DND-41 (cell line): ENCODE data around the gene OR1Q1.

Source experiments
- EZH2 ChIP-seq: IDR thresholded peaks from 3 replicates; pipeline ENCODE4 v1.6.1; 2012; ENCODE audit warnings: borderline replicate concordance, low read depth, mild to moderate bottlenecking, moderate library complexity, low read length, inconsistent platforms; ENCODE audit not compliant: severe bottlenecking
- TF ChIP-seq, protein P1 (sequence below): IDR thresholded peaks from 2 replicates; pipeline ENCODE4 v1.5.1; 2012; ENCODE audit warnings: borderline replicate concordance, low read length, moderate library complexity, mild to moderate bottlenecking; ENCODE audit not compliant: poor library complexity, severe bottlenecking; ENCODE audit errors: extremely low read depth

DNA sequence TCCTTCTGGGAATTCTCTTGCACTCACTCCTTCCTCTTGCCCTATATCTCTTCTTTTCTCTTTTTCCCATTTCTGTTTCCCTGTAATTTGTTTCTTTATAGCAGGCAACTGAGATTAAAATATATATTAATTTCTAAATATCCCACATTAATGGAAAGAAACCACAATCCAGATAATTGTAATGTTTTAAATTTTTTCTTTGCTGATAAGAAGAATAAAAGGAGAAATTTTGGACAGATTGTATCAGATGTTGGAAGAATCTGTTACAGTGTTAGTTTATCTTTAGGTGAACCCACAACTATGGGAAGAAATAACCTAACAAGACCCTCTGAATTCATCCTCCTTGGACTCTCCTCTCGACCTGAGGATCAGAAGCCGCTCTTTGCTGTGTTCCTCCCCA is 46.9 kb downstream of the OR1Q1 start, which contains the start of gene OR1L1:
- TF ChIP-seq, protein P1, sequence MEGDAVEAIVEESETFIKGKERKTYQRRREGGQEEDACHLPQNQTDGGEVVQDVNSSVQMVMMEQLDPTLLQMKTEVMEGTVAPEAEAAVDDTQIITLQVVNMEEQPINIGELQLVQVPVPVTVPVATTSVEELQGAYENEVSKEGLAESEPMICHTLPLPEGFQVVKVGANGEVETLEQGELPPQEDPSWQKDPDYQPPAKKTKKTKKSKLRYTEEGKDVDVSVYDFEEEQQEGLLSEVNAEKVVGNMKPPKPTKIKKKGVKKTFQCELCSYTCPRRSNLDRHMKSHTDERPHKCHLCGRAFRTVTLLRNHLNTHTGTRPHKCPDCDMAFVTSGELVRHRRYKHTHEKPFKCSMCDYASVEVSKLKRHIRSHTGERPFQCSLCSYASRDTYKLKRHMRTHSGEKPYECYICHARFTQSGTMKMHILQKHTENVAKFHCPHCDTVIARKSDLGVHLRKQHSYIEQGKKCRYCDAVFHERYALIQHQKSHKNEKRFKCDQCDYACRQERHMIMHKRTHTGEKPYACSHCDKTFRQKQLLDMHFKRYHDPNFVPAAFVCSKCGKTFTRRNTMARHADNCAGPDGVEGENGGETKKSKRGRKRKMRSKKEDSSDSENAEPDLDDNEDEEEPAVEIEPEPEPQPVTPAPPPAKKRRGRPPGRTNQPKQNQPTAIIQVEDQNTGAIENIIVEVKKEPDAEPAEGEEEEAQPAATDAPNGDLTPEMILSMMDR = no peak
- TF ChIP-seq EZH2 = no peak
